HL-60/S4 treated with phorbol 12-myristate 13-acetate at 8.2 ng/mL for 4 days and 3 days (cell line): Measurements from ENCODE around the gene ZSCAN5C.

ENCODE experiments used
- in situ Hi-C: fragments of 300-500 bp; cut with MboI; formaldehyde crosslinking; loops from 2 replicates; pipeline ENCODE4 v1.15.0; 2022; ENCODE audit warnings: low sequenced_read_pairs

The ZSCAN5C gene

DNA sequence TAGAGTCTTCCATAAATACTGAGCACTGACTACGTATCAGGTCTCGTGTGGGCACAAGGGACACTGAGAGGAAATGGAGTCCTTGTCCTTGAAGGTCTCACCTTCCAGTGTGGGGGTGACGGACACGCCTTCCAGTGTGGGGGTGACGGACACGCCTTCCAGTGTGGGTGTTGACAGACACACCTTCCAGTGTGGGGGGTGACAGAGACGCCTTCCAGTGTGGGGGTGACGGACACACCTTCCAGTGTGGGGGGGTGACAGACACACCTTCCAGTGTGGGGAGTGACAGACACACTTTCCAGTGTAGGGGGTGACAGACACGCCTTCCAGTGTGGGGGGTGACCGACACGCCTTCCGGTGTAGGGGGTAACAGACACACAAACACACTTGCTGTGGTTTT, 56.2 kb downstream of the ZSCAN5C start:
- in situ Hi-C loops, result loop anchor here (10.0 kb wide), 1 partner anchor 47 kb away; no protein-coding TSS in a partner anchor
